GM19467 (cell line): Measurements from ENCODE around the gene MEG3.
"Not testable (repeated sequence)": the region's sequence is repeated elsewhere in the genome, so short reads cannot be mapped to it uniquely, and the experiment has no call there.

Experiments used
- ATAC-seq: cut with Tn5 transposase; IDR thresholded peaks from one replicate; pipeline ENCODE4 v1.9.1; 2021; ENCODE audit warnings: mild to moderate bottlenecking, moderate library complexity; ENCODE audit not compliant: unreplicated experiment

MEG3 gene

DNA sequence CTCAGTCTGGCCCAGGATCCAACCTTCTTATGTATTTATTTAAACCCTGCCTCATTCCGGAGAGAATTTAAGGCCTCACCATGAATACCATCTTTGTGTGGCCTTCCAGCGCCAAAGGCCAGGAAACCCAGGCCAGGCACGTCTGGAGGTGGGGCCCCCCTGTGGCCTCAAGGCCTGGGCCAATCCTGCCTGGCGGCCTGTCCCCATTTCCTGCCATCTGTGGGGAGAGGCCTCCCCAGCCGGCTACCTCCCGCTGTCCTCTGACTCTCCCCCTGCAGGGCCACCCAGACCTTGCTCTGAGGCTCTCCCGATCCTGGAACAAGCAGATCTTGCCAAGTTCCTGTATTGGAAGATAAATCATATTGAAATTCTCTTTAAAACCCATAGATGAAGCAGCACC is 37.4 kb upstream of the MEG3 start:
- ATAC-seq, result no peak

DNA sequence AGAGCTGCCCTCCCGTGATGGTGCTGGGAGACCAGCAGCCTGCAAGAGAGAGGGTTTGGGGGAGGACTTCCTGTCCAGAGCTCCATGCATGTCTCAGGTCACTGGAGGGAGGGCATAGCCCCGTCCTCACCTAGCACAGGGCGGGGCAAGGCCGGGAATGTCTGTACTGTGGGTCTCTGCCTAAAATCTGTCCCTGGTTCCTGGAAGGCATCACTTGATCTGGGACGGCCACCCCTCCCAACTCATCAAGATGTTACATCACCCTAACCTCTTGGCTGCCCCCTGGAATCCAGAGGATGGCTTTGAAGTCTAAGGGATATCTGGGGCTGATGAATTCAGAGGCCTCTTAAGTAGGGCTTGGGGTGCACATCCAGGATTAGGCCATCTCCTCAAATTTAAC is 37.0 kb upstream of the MEG3 start:
- no peak for ATAC-seq

DNA sequence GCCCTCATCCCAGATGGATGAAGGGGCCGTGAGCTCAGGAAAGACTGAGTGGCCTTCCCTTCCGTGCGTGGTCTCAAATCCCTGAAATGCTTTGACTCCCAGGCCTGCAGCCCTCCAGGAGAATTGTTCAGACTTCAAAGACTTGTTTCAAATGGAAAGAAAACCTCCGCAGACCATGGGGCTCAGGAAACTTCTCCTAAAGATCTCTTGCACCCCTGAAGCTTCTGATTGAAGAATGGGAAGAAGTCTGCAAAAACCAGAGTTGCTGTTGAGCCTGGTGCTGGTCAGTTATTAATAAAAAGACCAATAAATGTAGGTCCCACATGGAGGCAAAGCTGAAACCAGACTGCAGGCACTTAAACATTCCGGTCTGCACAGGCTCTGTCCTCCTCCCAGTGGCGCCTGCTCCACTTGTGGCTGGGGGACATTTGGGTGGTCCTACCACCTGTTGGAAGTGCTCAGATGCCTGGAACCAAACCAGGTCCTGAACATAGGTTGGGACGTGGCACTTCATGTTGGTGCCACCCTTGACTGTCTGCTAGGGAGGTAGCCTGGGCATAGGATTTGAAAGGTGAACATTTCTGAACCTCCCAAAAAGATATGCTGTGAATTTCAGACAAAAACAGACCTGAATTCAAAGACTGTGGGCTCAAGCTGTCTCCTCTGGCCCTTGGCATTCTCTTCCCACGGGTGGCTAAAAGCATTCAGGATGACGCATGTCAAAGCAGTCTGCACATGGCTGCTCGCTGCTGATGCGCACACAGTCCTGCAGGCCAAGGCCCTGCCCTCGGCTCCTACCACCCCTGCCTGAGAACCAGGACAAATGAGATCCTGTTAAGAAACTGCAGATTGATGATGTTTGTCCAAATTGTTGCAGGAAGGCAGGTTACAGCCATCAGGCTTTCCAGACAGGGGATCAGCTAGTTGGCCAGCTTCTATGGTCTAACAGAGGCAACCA is 36.2 kb upstream of the MEG3 start:
- ATAC-seq, result no peak

DNA sequence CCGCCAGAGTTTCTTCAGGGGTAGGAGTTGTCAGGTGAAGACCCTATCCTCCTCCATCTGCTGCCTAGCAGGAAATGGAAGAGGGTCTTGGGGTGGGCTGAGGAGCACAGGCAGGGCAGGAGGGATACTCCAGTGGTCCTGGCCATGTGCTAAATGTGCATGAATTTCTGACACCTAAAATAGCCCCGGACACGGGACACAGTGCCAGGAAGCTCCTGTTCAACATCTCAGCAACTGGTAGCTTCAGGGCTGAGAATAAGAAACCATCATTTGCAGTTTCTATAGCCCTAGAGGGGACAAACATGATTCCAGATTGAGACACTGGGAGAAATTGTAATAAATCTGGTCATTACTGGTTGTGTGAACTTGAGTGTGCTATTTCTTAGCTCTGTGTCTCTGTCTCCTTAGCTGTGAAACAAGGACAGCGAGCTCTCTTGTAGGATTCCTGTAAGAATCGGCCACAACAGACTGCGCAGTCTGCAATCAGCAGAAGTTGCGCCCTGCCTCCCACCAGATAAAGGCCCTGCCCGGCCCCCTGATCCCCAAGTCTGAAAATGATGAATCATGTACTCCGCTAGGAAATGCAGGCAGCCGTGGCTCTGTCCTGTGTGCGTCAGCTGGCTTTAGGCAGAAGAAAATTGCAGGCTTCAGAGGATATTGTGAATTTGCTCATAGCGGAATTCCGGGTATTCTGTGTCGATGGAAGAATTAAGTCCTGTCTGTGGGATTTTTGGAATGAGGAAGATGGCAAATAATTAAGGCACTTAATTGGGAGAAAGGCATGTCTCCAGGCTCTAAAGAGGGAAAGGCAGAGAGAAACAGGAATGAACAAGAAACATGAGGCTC is 35.2 kb upstream of the MEG3 start:
- no peak for ATAC-seq

DNA sequence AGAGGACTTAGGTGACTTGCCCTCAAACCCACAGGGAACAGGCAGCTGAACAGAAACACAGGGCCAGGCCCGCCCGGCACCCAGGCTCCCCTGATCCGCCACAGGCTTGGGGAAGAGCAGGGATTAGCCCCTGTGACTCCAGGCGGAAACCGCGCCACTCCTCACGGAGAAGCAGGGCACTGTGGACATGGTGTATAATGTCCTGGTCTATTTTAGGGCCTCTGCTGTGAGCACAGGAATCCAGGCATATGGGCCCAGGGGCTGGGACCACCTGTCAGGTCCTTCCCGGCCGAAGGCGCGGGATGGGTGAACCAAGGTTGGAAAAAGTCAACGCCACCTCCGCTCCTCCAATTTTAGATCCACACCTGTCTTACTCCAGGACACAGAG is 34.6 kb upstream of the MEG3 start:
- ATAC-seq, result no peak

DNA sequence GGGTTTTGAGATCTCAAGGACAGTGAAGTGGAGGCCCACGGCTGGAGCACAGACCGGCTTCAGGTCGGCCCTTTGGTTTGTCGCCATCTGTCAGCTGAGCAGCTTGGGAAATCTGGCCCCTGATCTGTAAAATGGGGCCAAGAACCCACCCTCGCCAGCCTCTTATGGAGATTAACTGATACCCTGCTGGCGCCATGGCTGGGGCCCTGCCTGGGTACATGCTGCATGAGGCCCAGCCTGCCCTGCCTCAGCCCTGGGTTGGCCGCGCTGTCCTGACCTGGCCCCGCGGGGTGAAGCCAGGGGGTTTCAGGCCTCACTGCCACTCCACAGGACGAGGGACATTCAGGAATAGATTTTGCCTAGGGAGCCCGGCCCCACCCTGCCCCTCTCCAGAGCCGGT is 33.9 kb upstream of the MEG3 start:
- no peak for ATAC-seq

DNA sequence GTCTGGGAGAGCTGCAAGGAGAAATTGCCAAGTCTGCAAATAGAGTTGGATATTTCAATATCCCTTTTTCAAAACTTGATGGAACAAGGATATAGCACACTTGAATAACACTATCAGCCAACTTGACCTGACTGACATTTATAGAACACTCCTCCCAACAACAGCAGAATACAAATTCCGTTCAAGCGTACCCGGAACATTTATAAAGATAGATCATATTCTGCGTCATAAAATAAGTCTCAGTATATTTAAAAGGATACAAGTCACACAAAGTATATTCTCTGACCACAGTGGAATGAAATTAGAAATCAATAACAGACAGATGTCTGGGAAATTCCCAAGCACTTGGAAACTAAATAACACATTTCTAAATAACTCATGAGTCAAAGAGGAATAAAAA is 29.0 kb upstream of the MEG3 start:
- ATAC-seq, result no peak

DNA sequence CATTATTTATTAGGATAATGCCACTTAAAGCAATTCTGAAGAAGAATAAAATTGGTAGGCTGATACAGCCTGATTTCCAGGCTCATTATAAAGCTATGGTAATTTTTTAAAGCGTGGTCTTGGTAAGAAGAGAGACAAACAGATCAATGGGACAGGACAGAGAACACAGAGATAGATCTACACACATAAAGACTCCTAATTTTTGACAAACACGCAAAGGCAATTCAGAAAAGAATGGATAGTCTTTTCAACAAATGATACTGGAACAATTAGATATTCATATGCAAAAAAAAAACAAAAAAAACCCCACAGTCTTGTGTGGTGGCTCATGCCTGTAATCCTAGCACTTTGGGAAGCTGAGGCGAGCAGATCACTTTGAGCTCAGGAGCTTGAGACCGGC is 25.9 kb upstream of the MEG3 start:
- no peak for ATAC-seq

DNA sequence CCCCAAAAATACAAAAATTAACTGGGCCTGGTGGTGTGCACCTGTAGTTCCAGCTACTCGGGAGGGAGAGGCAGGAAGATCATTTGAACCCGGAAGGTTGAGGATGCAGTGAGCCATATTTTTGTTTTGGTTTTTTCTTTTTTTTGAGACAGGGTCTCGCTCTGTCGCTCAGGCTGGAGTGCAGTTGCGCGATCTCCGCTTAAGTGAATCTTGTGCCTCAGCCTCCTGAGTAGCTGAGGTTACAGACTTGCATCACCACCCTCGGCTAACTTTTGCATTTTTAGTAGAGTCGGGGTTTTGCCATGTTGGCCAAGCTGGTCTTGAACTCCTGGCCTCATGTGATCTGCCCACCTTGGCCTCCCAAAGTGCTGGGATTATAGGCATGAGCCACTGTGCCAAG is 24.5 kb upstream of the MEG3 start:
- not testable (repeated sequence) for ATAC-seq

DNA sequence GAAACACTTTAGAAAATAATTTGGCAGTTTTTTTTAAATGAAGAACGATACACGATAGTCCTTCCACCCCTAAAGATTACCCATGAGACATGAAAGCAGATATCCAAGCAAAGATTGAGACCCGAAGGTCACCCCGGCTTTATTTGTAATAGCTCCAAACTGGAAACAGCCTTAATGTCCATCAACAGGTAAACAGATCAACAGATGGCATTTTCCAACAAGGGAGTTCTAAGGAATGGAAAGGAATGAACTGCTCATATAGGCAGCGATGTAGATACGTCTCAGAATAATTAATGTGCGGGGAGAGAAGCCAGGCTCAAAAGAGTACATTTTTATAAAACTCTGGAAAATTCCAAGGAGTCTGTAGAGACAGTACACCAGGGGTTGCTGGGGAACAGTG is 23.7 kb upstream of the MEG3 start:
- ATAC-seq, result no peak

DNA sequence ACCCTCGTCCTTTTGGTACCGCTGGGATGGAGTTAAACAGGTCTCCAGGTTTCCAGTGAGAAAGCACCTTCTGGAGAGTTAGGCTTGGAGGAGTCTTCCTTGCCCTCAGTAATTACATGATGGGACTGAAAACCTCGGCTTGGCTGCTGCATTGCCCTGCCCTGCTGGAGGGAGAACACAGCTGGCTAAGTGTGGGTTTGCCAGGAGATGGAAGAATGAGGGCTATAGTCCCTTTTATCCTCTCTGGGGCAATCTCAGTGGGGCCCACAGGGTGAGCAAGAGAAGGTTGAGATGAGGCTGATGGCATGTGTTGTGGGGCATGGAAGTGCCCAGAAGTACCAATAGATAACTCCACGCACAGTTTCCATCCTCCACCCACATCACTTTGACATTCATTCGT is 23.2 kb upstream of the MEG3 start:
- no peak for ATAC-seq

DNA sequence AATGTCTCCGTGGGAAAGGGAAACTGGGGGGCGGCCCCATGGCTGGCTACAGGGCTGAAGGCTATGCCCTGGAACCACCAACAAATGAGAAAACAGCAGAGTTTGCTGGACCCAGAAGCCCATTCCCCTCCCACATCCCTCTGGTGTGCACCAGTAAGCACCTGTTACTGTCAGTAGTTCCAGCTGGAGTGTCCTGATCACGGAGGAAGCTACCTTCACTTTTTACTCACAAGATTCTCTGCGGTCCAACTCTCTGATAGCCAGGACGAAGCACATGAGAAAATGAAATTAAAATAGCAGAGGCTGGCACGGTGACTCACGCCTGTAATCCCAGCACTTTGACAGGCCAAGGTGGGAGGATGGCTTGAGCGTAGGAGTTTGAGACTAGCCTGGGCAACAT is 22.7 kb upstream of the MEG3 start:
- ATAC-seq, result no peak

DNA sequence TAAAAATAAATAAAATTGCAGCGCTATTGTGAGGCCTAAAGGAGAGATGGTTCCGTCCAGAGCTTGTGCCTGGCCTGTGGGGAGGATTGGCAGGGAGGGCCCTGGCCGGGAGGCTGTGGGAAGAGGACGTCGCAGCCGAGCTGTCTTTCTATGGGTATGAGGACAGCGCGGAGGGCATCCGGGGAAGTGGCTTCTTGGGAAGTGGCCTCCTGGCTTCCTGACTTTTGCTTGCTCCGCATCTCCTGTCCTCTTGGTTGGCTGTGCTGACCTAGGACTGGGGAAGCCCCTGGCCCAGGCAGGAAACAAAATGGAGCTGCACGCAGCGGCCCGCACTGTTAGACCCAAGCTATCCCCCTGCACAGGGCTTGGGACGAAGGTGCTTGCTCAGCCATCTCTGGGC is 22.2 kb upstream of the MEG3 start:
- ATAC-seq, result no peak

DNA sequence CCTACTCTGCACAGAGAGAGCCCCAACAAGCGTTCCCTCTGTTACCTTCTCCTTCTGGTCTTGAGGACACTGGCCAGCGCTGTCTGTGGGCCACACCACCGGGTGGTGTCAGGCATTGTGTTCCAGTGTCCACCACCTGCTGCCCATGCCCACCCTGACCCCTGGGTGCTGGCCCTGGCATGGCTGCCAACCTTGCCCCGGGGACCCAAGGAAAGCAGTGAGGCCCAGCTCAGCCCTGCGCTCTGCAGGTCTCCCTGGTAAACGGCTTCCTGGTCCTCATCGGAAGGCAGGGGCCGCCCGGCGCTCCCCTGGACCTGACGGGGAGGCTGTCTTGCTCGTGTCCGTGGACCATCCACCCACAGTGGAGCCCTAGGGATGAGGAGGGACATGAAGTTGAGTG is 21.8 kb upstream of the MEG3 start:
- no peak for ATAC-seq

DNA sequence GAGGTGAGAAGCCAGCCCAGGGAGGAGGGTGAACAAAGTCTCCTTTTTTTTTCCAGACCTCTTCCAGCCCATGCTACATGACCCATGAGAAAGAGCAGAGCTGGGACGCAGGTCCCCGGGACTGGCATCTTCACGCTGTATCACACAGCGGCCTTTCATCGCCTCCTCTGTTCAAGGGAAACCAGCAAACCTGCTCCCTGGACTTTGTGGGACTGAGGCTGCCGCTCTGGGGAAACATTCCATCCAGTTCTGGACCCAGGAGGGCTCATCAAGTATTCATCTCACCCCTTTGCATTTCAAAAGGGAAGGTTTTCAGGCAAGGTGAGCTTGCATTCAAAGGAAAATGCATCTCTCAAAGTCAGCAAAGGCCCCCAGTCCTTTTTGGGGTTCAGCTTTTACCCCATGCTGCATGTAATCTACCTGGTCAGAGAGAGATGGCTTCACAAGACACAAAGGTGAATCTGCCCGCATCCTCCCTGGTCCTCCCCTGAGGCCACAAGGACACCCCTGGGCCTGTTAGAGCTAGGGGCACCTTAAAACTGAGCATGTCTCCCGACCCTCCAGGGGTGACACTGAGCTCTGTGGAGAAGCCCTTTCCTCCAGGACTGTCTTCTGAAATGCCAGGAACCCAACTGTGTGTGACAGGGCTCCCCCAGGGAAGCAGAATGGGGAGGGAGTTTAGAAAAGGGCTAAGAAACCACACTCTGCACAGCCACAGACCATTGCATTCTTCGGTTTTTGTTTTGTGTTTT is 21.2 kb upstream of the MEG3 start:
- no peak for ATAC-seq

DNA sequence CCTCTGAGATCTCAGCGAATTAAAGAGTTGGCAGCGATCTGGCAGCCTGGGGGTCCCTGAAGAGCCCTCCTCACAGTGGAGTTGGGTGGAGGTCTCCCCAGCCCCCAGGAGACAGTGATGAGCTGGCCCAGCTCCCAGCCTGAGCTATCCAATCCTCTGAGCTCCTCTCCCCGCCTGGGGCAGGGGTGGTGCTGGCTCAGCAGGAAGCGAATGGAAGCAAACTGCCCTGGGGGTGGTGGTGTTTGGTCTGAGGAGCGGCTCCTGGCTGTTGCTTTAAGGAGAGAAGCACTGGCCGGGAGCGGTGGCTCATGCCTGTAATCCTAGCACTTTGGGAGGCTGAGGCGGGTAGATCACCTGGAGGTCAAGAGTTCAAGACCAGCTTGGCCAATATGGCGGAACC is 19.5 kb upstream of the MEG3 start:
- no peak for ATAC-seq

DNA sequence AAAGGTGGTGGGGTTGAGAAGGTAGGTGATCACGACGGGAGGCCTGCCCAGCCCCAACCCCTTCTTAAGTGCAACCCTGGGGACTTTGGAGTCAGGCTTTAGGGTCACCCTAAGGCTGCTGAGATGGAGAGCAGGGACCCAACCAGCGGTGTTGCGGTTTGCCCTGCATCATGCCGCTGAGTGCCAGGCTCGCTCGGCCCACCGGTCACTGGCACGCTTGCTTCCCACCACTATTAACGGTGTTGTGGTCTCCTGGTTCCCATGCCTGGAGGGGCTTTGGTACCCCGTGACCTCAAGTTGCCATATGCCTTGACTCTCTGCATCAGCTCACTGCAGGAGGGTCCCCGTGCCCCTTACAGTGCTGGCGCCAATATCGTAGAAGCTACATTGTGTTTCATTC is 18.4 kb upstream of the MEG3 start:
- no peak for ATAC-seq

DNA sequence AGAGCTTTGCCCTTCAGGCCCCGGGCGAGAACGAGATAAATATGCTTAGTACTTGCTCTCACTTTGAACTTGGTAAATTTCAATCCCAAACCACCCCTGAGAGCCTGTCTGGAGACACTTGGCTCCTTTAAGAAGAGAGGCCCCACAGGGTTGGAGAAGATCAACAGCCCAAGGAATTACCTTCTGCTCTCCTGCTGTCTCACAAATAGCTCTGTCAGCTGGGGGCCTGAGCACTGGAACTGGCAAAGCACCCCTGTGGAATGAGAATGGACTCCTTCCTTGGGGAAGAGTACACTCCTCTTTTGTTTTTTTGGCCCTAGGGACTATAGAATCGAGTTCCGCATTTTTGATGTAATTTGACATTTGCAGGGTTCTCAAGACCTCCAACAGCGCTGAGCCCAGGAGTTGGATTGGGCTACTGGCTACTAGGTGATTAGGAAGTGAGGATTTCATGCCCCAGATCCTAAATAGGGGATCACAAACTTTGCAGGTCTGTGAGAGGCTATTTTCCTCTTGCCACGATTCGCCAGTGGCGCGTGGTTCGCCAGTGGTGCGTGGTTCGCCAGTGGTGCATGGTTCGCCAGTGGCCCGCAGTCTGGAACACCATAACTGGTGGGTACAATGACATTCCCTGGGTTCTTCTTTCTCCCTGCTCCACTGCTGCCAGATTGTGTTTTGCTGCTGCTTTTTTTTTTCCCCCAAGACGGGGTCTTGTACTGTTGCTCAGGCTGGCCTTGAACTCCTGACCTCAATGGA is 17.8 kb upstream of the MEG3 start:
- no peak for ATAC-seq

DNA sequence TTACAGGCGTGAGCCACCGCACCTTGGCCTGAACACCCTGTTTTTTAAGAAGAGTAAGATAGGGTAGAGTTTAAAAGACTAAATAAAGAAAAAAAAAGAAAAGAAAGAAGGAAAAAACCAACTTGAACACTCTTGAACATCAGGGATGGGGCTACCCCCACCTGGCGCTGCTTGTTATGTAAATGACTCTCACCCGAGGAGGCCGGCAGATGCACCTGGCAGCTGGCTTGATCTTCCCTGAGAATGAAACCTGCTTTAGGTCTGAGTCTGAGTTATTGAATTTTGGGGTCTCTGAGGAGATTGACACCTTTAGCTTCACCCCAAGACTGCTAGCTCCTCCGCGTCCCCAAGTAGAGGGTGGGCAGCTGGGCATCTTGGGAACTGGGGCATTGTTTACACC is 15.5 kb upstream of the MEG3 start:
- no peak for ATAC-seq

DNA sequence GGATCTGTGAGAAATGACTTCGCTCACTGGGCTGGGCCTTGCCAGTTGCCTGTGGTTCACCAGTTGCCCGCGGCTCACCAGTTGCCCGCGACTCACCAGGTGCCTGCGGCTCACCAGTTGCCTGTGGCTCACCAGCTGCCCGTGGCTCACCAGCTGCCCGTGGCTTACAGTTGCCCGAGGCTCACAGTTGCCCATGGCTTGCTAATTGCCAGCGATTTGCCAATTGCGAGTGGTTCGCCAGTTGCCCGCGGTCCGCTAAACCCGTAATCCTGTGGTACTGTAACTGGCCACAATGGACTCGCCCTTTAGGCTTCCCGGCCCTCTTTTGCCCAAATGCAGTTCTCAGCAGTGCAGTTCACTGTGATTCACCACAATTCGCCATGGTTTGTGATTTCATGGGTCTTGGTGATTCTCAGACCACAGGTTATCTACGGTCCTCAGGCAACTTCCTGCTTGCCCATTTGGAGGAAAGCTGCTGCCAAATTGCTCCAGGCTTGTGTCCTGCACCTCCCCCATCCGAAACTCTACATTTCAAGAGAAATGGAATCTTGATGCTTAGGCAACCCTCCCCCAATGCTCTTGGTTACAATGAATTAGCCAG is 15.0 kb upstream of the MEG3 start:
- no peak for ATAC-seq
